Neural progenitor cell (in vitro differentiated cells): ENCODE results near the gene FABP1. TPM values are rescaled to one million over a fixed set of nuclear protein-coding genes. Genes with fewer than 3 reads are reported as not detected.

Experiments
- DNase-seq: peaks from one replicate; pipeline ENCODE4 v3.0.0-alpha.2; 2016; ENCODE audit warnings: low spot score
- H2AFZ ChIP-seq: fragments of 200-600 bp; sonication (generic); replicated peaks from 2 replicates; pipeline ENCODE4 v1.6.1; 2016; ENCODE audit warnings: antibody characterized with exemption
- H3F3A ChIP-seq: fragments of 200-600 bp; sonication (generic); 2 replicates; pipeline ENCODE4 v1.6.1; 2016; ENCODE audit warnings: antibody characterized with exemption, low read depth
- H3K27ac ChIP-seq: fragments of 200-600 bp; sonication (generic); 2 replicates; pipeline ENCODE4 v1.5.1; 2016; ENCODE audit warnings: mild to moderate bottlenecking
- H3K27me3 ChIP-seq: fragments of 200-600 bp; sonication (generic); 2 replicates; pipeline ENCODE4 v1.6.1; 2016; ENCODE audit warnings: mild to moderate bottlenecking, moderate library complexity
- H3K36me3 ChIP-seq: fragments of 200-600 bp; sonication (generic); 2 replicates; pipeline ENCODE4 v1.5.1; 2016
- H3K4me1 ChIP-seq: fragments of 200-600 bp; sonication (generic); 2 replicates; pipeline ENCODE4 v1.6.1; 2016; ENCODE audit warnings: mixed run types
- H3K4me2 ChIP-seq: fragments of 200-600 bp; sonication (generic); 2 replicates; pipeline ENCODE4 v1.6.1; 2016
- H3K4me3 ChIP-seq: fragments of 200-600 bp; sonication (generic); 2 replicates; pipeline ENCODE4 v1.5.1; 2016
- H3K79me2 ChIP-seq: fragments of 200-600 bp; sonication (generic); 2 replicates; pipeline ENCODE4 v1.6.1; 2016; ENCODE audit warnings: low read depth
- H3K9ac ChIP-seq: fragments of 200-600 bp; sonication (generic); 2 replicates; pipeline ENCODE4 v1.6.1; 2016
- H3K9me3 ChIP-seq: fragments of 200-600 bp; sonication (generic); 2 replicates; pipeline ENCODE4 v1.5.1; 2016; ENCODE audit warnings: low read depth
- H4K20me1 ChIP-seq: fragments of 200-600 bp; sonication (generic); 2 replicates; pipeline ENCODE4 v1.6.1; 2016; ENCODE audit warnings: low read depth
- H3K27ac Mint-ChIP-seq: 3 replicates; pipeline ENCODE4 v1.8.0; 2021; ENCODE audit warnings: mixed read lengths
- H3K27me3 Mint-ChIP-seq: 2 replicates; pipeline ENCODE4 v1.8.0; 2022; ENCODE audit warnings: low read depth, mild to moderate bottlenecking, inconsistent platforms, moderate library complexity, mixed read lengths; ENCODE audit not compliant: insufficient read depth
- H3K36me3 Mint-ChIP-seq: 3 replicates; pipeline ENCODE4 v1.8.0; 2021; ENCODE audit warnings: mixed read lengths
- H3K4me1 Mint-ChIP-seq: 3 replicates; pipeline ENCODE4 v1.8.0; 2021; ENCODE audit warnings: mixed read lengths
- H3K4me3 Mint-ChIP-seq: 3 replicates; pipeline ENCODE4 v1.8.0; 2021; ENCODE audit warnings: mild to moderate bottlenecking, moderate library complexity, mixed read lengths
- H3K9me3 Mint-ChIP-seq: 3 replicates; pipeline ENCODE4 v1.8.0; 2020; ENCODE audit warnings: mixed read lengths
- CTCF ChIP-seq: fragments of 200-600 bp; sonication (generic); IDR thresholded peaks from 2 replicates; pipeline ENCODE4 v1.5.1; 2017; ENCODE audit warnings: antibody characterized with exemption, mild to moderate bottlenecking
- EZH2 ChIP-seq: fragments of 200-600 bp; sonication (generic); IDR thresholded peaks from 2 replicates; pipeline ENCODE4 v1.6.1; 2017; ENCODE audit warnings: antibody characterized with exemption, mild to moderate bottlenecking, moderate library complexity
- EZH2phosphoT487 ChIP-seq: fragments of 200-600 bp; sonication (generic); IDR thresholded peaks from 2 replicates; pipeline ENCODE4 v1.6.1; 2017; ENCODE audit warnings: antibody characterized with exemption
- total RNA-seq: library from RNA; depleted of rRNA; stranded (reverse); fragments of >200 nt; gene quantifications from 2 replicates; pipeline ENCODE4 v1.2.3, GENCODE V29; 2015; ENCODE audit warnings: low replicate concordance

FABP1 gene
- total RNA-seq, 1 donor from 2014 or later = not detected

GRCh38 chr2:88113069-88113468, 14.8 kb downstream of the FABP1 start:
- Histone ChIP-seq H3K4me1 (no peaks in the 10 kb centered on the region), H3K4me3 (no peak overlapping the region), H2AFZ (no peak overlapping the region), H3K27ac (no peak overlapping the region), H4K20me1 (no peaks in the 10 kb centered on the region), H3F3A (no peaks in the 10 kb centered on the region), H3K27me3 (no peaks in the 10 kb centered on the region), H3K36me3 (no peaks in the 10 kb centered on the region), H3K4me2 (no peak overlapping the region), H3K79me2 (no peaks in the 10 kb centered on the region), H3K9ac (no peak overlapping the region), H3K9me3 (no peaks in the 10 kb centered on the region)
- H3K27me3 Mint-ChIP-seq = peaks cover 4% of the 10 kb centered on the region
- no peak overlapping the region for H3K4me3 Mint-ChIP-seq
- H3K9me3 Mint-ChIP-seq = no peaks in the 10 kb centered on the region
- TF ChIP-seq CTCF (no peak), EZH2 (no peak), EZH2phosphoT487 (no peak)
- H3K27ac Mint-ChIP-seq = no peak overlapping the region
- H3K36me3 Mint-ChIP-seq = no peaks in the 10 kb centered on the region
- DNase-seq = no peak
- no peaks in the 10 kb centered on the region for H3K4me1 Mint-ChIP-seq

GRCh38 chr2:88110830-88111229, 17.0 kb downstream of the FABP1 start:
- Mint-ChIP-seq H3K4me3 (no peak overlapping the region), H3K9me3 (no peaks in the 10 kb centered on the region), H3K36me3 (no peaks in the 10 kb centered on the region), H3K27me3 (peaks cover 2% of the 10 kb centered on the region), H3K4me1 (no peaks in the 10 kb centered on the region), H3K27ac (no peak overlapping the region)
- Histone ChIP-seq H3K27ac (no peak overlapping the region), H3K9ac (no peak overlapping the region), H3K79me2 (no peaks in the 10 kb centered on the region), H3K9me3 (no peaks in the 10 kb centered on the region), H2AFZ (no peak overlapping the region), H3F3A (no peaks in the 10 kb centered on the region), H3K4me2 (no peak overlapping the region), H3K27me3 (no peaks in the 10 kb centered on the region), H4K20me1 (no peaks in the 10 kb centered on the region), H3K4me3 (no peak overlapping the region), H3K36me3 (no peaks in the 10 kb centered on the region), H3K4me1 (no peaks in the 10 kb centered on the region)
- DNase-seq = no peak
- TF ChIP-seq CTCF (no peak), EZH2 (no peak)

- no peak overlapping the region for H3K4me2 ChIP-seq
- H3K4me1 ChIP-seq = no peaks in the 10 kb centered on the region
- TF ChIP-seq CTCF (no peak), EZH2 (no peak), EZH2phosphoT487 (no peak)
- no peak overlapping the region for H3K4me3 Mint-ChIP-seq
- no peak overlapping the region for H3K27ac ChIP-seq
- no peaks in the 10 kb centered on the region for H3K9me3 ChIP-seq
- H3K27me3 Mint-ChIP-seq = peaks cover 2% of the 10 kb centered on the region
- H3K36me3 Mint-ChIP-seq = no peaks in the 10 kb centered on the region
- H3K4me3 ChIP-seq = no peak overlapping the region
- no peak overlapping the region for H3K9ac ChIP-seq
- H4K20me1 ChIP-seq = no peaks in the 10 kb centered on the region
- no peak for DNase-seq
- no peaks in the 10 kb centered on the region for H3F3A ChIP-seq
- no peaks in the 10 kb centered on the region for H3K79me2 ChIP-seq
- H2AFZ ChIP-seq = no peak overlapping the region
- no peaks in the 10 kb centered on the region for H3K4me1 Mint-ChIP-seq
- no peaks in the 10 kb centered on the region for H3K27me3 ChIP-seq
- H3K9me3 Mint-ChIP-seq = no peaks in the 10 kb centered on the region
- no peak overlapping the region for H3K27ac Mint-ChIP-seq
- H3K36me3 ChIP-seq = no peaks in the 10 kb centered on the region
Measured at GRCh38 chr2:88108796-88109195, 19.1 kb downstream of the FABP1 start.

DNA sequence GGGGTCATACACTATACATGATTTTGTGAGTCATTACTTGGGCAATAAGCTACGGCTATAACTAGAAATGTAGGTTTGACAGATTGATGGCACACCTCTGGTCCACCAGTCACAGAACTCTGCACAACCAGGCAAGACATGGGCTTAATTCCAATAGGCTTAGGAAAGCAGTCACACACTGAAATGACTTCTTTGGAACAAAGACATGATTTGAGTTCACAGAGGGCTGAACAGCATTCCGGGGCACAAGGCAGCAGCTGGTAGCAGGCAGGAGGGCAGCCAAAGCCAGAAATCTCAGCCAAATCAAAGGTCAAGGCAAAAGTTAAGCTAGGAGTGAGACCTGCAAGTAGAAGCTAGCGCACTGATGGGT, 27.4 kb downstream of the FABP1 start:
- peak; percentile 42 for DNase-seq
- Mint-ChIP-seq H3K27me3 (peaks cover 2% of the 10 kb centered on the region), H3K27ac (no peak overlapping the region), H3K36me3 (no peaks in the 10 kb centered on the region), H3K4me3 (no peak overlapping the region), H3K4me1 (peaks cover 33% of the 10 kb centered on the region), H3K9me3 (no peaks in the 10 kb centered on the region)
- H3K9me3 ChIP-seq = no peaks in the 10 kb centered on the region
- H3K4me2 ChIP-seq = peak overlapping the region; percentile 62
- no peak overlapping the region for H3K4me3 ChIP-seq
- no peaks in the 10 kb centered on the region for H3K36me3 ChIP-seq
- H4K20me1 ChIP-seq = no peaks in the 10 kb centered on the region
- no peak overlapping the region for H3K27ac ChIP-seq
- no peak overlapping the region for H2AFZ ChIP-seq
- H3K4me1 ChIP-seq = peaks cover 16% of the 10 kb centered on the region
- no peaks in the 10 kb centered on the region for H3K79me2 ChIP-seq
- H3F3A ChIP-seq = peaks cover 7% of the 10 kb centered on the region
- TF ChIP-seq EZH2 = no peak
- TF ChIP-seq EZH2phosphoT487 = no peak
- TF ChIP-seq CTCF = no peak
- H3K27me3 ChIP-seq = no peaks in the 10 kb centered on the region
- H3K9ac ChIP-seq = no peak overlapping the region
